ENCODE data around the gene PRDM5.
"Not testable (repeated sequence)": the region's sequence is repeated elsewhere in the genome, so short reads cannot be mapped to it uniquely, and the experiment has no call there.

The PRDM5 gene

GRCh38 chr4:120692964-120693363 lies 229.6 kb downstream of the PRDM5 start:
- in situ Hi-C loops (cut with HindIII; ENCODE audit: low pct_ligation_motif_present, low pct_unique_long_range_greater_than_20kb, low sequenced_read_pairs), result no loop called here
- DNase-seq, result peak; percentile 67

DNA sequence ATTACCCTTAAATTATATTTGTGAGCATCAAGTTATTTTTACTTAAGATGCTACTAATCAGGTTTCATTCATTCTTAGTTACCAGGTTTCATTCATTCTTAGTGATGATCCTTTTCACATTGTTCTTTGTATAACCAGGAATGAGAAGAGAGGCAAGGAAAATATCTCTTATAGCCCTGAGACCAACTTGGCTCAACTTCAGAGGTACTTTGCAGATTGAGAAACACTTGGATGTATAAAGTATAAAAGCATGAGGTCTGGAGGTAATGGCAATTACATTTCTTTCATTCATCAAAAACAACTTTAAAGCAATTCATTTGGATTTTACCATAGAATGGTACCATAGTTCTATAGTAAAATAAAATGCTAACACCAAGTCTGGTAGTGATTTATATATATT lies 231.0 kb downstream of the PRDM5 start:
- in situ Hi-C loops (cut with HindIII; ENCODE audit: low pct_ligation_motif_present, low pct_unique_long_range_greater_than_20kb, low sequenced_read_pairs), result no loop called here

GRCh38 chr4:120691106-120691505 lies 231.4 kb downstream of the PRDM5 start:
- in situ Hi-C loops (cut with HindIII; ENCODE audit: low pct_ligation_motif_present, low pct_unique_long_range_greater_than_20kb, low sequenced_read_pairs), result no loop called here
- no peak for DNase-seq

More for the DNA sequence above, 231.0 kb downstream of the PRDM5 start:
- DNase-seq, result no peak

- DNase-seq, result no peak
- in situ Hi-C loops (cut with HindIII; ENCODE audit: low pct_ligation_motif_present, low pct_unique_long_range_greater_than_20kb, low sequenced_read_pairs), result no loop called here
Observed at GRCh38 chr4:120688791-120689190, 233.7 kb downstream of the PRDM5 start.

DNA sequence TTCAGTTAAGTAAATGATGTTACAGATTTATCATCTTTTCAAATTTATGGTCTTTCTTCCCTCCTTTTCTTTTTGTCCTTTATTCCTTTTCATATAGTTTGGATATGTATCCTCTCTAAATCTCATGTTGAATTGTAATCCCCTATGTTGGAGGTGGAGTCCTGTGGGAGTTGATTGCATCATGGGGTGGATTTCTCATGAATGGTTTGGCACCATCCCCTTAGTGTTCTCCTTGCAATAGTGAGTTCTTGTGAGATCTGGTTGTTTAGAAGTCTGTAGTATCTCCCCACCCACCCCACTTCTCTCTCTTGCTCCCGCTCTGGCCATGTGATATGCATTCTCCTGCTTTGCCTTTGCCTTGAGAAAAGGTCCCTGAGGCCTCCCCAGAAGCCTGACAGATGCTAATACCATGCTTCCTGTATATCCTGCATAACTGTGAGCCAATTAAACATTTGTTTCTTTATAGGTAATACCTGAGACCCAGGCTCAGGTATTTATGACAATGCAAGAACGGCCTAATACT lies 236.7 kb downstream of the PRDM5 start:
- in situ Hi-C loops (cut with HindIII; ENCODE audit: low pct_ligation_motif_present, low pct_unique_long_range_greater_than_20kb, low sequenced_read_pairs), result no loop called here
- no peak for DNase-seq

GRCh38 chr4:120683897-120684540 lies 238.5 kb downstream of the PRDM5 start:
- DNase-seq, result no peak
- in situ Hi-C loops (cut with HindIII; ENCODE audit: low pct_ligation_motif_present, low pct_unique_long_range_greater_than_20kb, low sequenced_read_pairs), result no loop called here

- DNase-seq, result no peak
- in situ Hi-C loops (cut with HindIII; ENCODE audit: low pct_ligation_motif_present, low pct_unique_long_range_greater_than_20kb, low sequenced_read_pairs), result no loop called here
Observed at GRCh38 chr4:120682981-120683380, 239.5 kb downstream of the PRDM5 start.

DNA sequence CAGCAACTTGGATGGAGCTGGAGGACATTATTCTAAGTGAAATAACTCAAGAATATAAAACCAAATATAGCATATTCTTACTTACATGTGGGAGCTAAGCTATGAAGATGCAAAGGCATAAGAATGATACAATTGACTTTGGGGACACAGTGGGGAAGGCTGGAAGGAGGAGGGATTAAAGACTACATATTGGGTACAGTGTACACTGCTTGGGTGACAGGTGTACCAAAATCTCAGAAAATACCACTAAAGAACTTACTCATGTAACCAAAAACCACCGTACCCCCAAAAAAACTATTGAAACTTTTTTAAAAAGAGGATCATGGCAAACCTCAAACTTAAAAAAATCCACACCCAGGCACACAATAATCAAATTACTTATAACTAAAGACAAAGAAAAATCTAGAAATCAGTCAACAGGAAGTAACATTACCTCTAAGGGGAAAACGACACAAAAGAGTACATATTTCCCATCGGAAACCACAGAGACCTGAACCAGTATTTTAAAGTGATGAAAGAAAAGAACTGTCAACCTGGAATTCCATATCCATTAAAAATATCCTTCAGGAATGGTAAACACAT lies 241.8 kb downstream of the PRDM5 start:
- in situ Hi-C loops (cut with HindIII; ENCODE audit: low pct_ligation_motif_present, low pct_unique_long_range_greater_than_20kb, low sequenced_read_pairs), result no loop called here
- no peak for DNase-seq

GRCh38 chr4:120673696-120674095 lies 248.8 kb downstream of the PRDM5 start:
- DNase-seq, result no peak
- in situ Hi-C loops (cut with HindIII; ENCODE audit: low pct_ligation_motif_present, low pct_unique_long_range_greater_than_20kb, low sequenced_read_pairs), result no loop called here

- in situ Hi-C loops (cut with HindIII; ENCODE audit: low pct_ligation_motif_present, low pct_unique_long_range_greater_than_20kb, low sequenced_read_pairs), result no loop called here
- no peak for DNase-seq
Observed at GRCh38 chr4:120672558-120673147, 249.9 kb downstream of the PRDM5 start.

DNA sequence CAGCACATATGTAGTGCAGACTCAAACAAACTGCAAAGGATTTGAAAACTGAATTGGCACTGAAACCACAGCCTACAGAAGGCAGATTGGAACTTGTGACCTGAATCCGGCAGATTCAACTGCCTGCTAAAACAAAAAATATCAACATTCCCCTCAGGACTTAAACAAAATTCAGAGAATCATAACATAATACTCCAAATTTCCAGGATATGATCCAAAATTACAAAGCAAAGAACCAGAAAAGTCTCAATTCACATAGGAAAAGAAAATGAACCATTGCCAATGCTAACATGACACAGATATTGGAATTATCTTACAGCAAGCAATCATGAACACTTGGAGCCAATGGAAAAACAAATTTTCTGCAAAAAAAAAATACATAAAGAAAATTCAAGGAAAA lies 250.4 kb downstream of the PRDM5 start:
- DNase-seq, result no peak
- in situ Hi-C loops (cut with HindIII; ENCODE audit: low pct_ligation_motif_present, low pct_unique_long_range_greater_than_20kb, low sequenced_read_pairs), result no loop called here

DNA sequence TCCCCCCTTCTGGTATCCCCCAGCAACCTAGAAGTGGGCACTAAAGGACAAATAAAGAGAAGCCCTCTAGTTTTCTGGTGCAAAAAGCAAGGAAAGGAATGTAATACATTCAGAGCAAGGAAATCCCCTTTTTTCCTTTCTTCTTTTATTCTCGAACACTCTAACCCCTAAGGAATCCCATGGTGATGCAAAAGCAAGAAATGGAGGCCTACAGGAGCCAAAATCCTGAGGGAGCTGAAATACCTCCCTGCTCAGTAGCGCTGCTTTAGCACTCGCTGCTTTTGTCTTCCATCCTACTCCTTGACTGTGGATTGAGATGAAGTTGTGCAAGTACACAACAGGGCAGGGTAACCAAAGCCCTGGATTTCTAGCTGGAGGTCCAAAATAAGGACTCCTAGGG lies 251.0 kb downstream of the PRDM5 start:
- in situ Hi-C loops (cut with HindIII; ENCODE audit: low pct_ligation_motif_present, low pct_unique_long_range_greater_than_20kb, low sequenced_read_pairs), result no loop called here
- DNase-seq, result no peak

- DNase-seq, result no peak
- in situ Hi-C loops (cut with HindIII; ENCODE audit: low pct_ligation_motif_present, low pct_unique_long_range_greater_than_20kb, low sequenced_read_pairs), result no loop called here
Observed at GRCh38 chr4:120667102-120667501, 255.4 kb downstream of the PRDM5 start.

- no peak for DNase-seq
- in situ Hi-C loops (cut with HindIII; ENCODE audit: low pct_ligation_motif_present, low pct_unique_long_range_greater_than_20kb, low sequenced_read_pairs), result no loop called here
Observed at GRCh38 chr4:120664851-120665250, 257.7 kb downstream of the PRDM5 start.

DNA sequence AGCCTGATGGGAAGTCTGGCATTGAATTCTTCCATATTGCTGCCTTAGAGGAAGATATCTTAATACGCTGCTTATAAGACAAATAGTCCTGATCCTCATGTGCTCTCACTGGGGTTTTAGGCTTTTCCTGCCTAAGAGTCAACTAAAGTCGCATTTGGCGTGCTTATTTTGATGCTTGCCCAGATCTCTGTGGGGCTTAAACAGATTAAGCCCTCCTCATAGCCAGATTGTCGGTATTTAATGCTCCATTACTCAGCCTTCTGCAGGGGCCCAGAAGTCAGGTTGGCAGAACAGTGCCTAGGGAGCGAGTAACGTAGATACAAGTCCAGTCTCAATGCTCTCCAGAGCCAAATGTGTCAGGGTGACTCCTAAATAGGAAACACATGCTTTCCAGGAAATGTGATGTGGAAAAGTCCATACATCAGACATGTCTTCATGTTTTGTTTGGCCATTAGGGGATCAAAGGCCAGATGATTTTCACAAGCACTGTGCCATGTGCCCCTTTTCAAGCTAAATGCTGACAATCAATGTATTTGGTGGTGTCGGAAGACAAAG lies 262.8 kb downstream of the PRDM5 start:
- no peak for DNase-seq
- in situ Hi-C loops (cut with HindIII; ENCODE audit: low pct_ligation_motif_present, low pct_unique_long_range_greater_than_20kb, low sequenced_read_pairs), result no loop called here

- in situ Hi-C loops (cut with HindIII; ENCODE audit: low pct_ligation_motif_present, low pct_unique_long_range_greater_than_20kb, low sequenced_read_pairs), result no loop called here
- no peak for DNase-seq
Observed at GRCh38 chr4:120658772-120659171, 263.8 kb downstream of the PRDM5 start.

- DNase-seq, result no peak
- in situ Hi-C loops (cut with HindIII; ENCODE audit: low pct_ligation_motif_present, low pct_unique_long_range_greater_than_20kb, low sequenced_read_pairs), result no loop called here
Observed at GRCh38 chr4:120653804-120654573, 268.5 kb downstream of the PRDM5 start.

- DNase-seq; in situ Hi-C loops (cut with HindIII; ENCODE audit: low pct_ligation_motif_present, low pct_unique_long_range_greater_than_20kb, low sequenced_read_pairs): not testable (repeated sequence)
Observed at GRCh38 chr4:120648336-120648735, 274.2 kb downstream of the PRDM5 start.
